Measurements from ENCODE around the gene FRMD5.

Gene FRMD5

DNA sequence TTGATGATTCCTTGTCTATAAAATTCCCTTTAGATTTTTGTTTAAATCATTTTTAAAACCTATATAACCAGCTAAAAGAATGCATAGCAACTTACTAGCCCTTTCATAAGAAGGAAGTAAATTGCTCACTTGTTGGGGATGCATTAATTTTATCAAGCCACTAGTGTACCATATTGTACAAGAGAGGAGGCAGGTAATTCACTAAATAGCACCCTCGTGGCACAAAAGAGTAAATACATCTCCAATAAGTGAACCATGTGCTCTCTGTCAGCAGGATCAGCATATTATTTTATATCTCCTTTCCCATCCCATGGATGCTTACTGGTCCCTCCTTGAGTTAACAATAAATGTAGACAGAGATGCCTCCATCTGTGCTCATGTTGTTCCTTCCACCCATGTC is 34.3 kb downstream of the FRMD5 start:
- no peak for DNase-seq (ENCODE audit: low read depth in 2 of 2)

- no peak for DNase-seq (ENCODE audit: low read depth in 2 of 2)
Measured at GRCh38 chr15:44159492-44159891, 35.6 kb downstream of the FRMD5 start.

DNA sequence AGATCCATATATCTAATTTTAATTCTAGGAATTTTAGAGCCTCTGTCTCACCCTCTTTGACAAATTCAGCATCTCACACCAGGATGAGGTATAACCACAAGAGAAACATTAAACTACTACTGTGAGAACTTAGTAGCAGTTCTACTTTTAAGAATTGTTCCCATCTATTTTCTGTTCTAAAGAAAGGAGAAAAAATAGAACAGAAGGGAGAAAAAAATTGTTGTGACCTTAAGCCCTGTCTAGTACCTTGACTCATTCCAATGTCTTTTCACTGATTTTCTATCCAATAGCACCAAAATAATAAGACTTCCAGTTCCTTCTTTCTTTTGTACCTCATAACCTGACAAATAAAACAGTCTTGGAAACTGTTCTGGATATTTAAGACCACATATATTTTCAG is 37.0 kb downstream of the FRMD5 start:
- no peak for DNase-seq (ENCODE audit: low read depth in 2 of 2)

GRCh38 chr15:44157679-44158078 is 37.4 kb downstream of the FRMD5 start:
- DNase-seq (ENCODE audit: low read depth in 2 of 2) = no peak

DNA sequence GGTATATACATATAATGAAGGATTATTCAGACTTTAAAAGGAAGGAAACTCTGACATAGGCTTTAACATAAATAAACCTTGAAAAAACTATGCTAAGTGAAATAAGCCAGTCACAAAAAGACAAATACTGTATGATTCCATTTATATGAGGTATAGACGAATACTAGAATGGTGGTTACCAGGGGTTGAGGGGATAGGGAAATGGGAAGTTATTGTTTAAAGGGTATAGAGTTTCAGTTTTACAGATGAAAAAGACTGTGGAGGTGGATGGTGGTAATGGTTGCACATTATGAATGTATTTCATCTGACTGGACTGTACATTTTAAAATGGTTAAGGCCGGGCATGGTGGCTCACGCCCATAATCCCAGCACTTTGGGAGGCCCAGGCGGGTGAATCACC is 41.7 kb downstream of the FRMD5 start:
- no peak for DNase-seq (ENCODE audit: low read depth in 2 of 2)

GRCh38 chr15:44149224-44149623 is 45.8 kb downstream of the FRMD5 start:
- DNase-seq (ENCODE audit: low read depth in 2 of 2) = no peak

DNA sequence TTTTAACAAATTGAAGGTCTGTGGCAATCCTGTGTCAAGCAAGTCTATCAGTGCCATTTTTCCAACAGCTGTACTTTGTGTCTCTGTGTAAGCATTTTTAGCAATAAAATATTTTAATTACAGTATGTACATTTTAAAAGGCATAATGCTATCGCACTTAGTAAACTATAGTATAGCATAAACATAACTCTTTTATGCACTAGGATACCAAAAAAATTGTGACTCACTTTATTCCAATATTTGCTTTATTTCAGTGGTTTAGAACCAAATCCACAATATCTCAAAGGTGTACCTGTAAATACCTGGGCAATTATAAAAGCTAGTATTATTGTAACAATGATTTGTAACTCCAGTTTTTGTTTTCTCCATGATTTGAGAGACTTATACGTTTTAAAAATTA is 46.5 kb downstream of the FRMD5 start:
- no peak for DNase-seq (ENCODE audit: low read depth in 2 of 2)

GRCh38 chr15:44147636-44148035 is 47.4 kb downstream of the FRMD5 start:
- DNase-seq (ENCODE audit: low read depth in 2 of 2) = no peak

DNA sequence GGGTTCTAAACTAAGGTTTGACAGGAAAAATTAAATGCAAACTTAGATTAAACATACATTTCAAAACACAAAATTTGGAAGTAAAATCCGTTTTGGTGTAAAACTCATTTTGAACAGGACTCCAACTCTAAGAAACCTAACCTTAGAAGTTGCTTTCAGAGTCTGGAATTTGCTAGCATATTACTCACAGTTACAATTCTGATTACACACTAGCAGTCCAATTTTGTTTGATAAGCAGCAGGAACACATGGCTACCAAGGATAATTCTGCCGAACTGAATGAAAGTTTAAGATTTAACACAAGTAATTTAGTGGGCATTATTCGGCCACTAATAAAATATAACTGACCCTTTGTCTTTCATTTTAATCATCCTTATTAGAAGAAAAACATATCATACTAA is 49.6 kb downstream of the FRMD5 start:
- no peak for DNase-seq (ENCODE audit: low read depth in 2 of 2)

DNA sequence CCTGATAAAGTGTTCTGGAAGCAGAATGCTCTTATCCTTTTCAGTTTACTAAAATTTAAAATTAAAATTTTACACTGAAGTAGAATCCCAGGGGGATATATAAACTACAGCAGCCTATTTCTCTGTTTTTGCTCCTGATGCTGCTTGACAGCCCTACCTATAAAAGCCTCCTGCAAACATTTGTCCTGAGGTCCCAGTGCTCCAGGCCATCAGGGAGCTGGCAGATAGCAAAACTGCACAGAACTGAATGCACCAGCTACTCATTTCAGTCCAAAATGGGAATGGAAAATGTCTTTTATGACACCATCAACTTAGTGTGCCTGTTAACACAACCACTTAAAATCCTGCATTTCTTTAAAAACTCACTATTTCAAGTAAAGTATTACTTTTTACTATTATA is 50.1 kb downstream of the FRMD5 start:
- no peak for DNase-seq (ENCODE audit: low read depth in 2 of 2)

- DNase-seq (ENCODE audit: low read depth in 2 of 2) = no peak
Measured at GRCh38 chr15:44144184-44144583, 50.9 kb downstream of the FRMD5 start.

- no peak for DNase-seq (ENCODE audit: low read depth in 2 of 2)
Measured at GRCh38 chr15:44137750-44138149, 57.3 kb downstream of the FRMD5 start.

GRCh38 chr15:44136991-44137477 is 58.0 kb downstream of the FRMD5 start:
- DNase-seq (ENCODE audit: low read depth in 2 of 2) = no peak

- DNase-seq (ENCODE audit: low read depth in 2 of 2) = no peak
Measured at GRCh38 chr15:44132057-44132456, 63.0 kb downstream of the FRMD5 start.

- DNase-seq (ENCODE audit: low read depth in 2 of 2) = no peak
Measured at GRCh38 chr15:44130778-44131177, 64.3 kb downstream of the FRMD5 start.

DNA sequence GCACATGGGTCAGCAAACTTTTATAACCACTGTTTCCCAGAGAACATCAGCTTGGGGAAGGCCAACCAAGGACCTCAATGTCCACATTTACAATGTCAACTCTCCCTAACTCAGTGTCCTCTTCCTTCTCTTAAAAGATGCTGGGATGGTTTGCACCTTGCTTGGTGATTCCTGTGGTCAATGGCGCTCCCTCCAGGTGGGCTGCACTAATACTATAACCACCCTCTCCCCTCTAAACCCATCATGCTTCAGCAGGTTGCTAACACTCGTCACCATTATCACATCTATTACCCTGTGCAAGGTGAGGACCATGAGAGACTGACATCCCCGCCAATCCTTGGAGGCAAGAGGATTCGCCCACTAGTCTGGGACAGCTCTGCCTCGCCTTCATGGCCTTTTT is 65.2 kb downstream of the FRMD5 start:
- DNase-seq (ENCODE audit: low read depth in 2 of 2) = no peak

- no peak for DNase-seq (ENCODE audit: low read depth in 2 of 2)
Measured at GRCh38 chr15:44128443-44128842, 66.6 kb downstream of the FRMD5 start.

DNA sequence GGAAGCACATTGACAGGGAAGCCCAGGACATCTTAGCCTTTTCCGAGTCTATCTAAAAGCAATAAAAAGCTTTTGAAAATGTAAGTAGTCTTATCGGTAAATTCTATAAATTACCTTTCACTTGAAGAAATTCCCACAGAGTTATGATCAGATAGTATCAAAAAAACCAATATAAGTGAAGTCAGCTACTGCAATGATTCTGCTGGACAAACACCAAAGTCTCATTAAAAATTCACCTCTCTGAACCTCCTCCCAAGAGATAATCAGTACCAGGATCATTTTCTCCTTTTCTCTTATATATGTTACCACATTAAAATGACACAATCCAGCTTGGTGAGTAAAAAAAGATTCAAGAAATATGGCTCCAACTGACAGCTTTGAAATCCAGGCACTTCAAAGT is 69.2 kb downstream of the FRMD5 start:
- DNase-seq (ENCODE audit: low read depth in 2 of 2) = no peak

GRCh38 chr15:44102675-44103254 is 92.3 kb downstream of the FRMD5 start:
- no peak for DNase-seq (ENCODE audit: low read depth in 2 of 2)

- no peak for DNase-seq (ENCODE audit: low read depth in 2 of 2)
Measured at GRCh38 chr15:44101944-44102343, 93.1 kb downstream of the FRMD5 start.

- no peak for DNase-seq (ENCODE audit: low read depth in 2 of 2)
Measured at GRCh38 chr15:44101286-44101685, 93.8 kb downstream of the FRMD5 start.

- DNase-seq (ENCODE audit: low read depth in 2 of 2) = no peak
Measured at GRCh38 chr15:44099671-44100070, 95.4 kb downstream of the FRMD5 start.

DNA sequence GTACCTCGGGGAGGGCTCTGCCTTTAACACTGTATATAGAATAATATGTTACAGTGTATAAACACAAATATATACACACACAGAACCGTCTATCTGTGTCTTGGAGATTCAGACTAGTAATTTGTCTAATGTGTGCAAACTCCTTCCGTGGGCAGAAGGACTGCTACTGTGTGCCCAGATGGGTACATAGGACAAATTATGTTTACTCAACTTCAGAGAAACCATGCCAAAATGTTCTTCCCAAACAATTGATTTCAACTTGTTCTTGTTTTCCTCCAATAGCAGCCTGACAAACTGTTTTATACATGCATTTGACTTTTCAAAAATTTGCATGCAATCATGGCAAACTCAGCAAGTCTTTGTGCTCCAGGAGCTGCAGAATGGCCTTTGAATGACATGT is 97.5 kb downstream of the FRMD5 start:
- DNase-seq (ENCODE audit: low read depth in 2 of 2) = no peak

GRCh38 chr15:44096596-44096995 is 98.5 kb downstream of the FRMD5 start:
- DNase-seq (ENCODE audit: low read depth in 2 of 2) = no peak
